GM12878 (cell line): ENCODE data around the gene RACK1. TPM values are rescaled to one million over a fixed set of nuclear protein-coding genes. Genes with fewer than 3 reads are reported as not detected.

Experiments
- ATF3 ChIP-seq: IDR thresholded peaks from 2 replicates; pipeline ENCODE4 v1.6.1; 2011; ENCODE audit warnings: low read depth, mild to moderate bottlenecking, low read length, moderate library complexity, borderline replicate concordance; ENCODE audit errors: extremely low read depth
- CREM ChIP-seq: IDR thresholded peaks from 2 replicates; pipeline ENCODE4 v1.6.1; 2014; ENCODE audit warnings: antibody characterized with exemption, low read depth
- EED ChIP-seq: sonication (generic); IDR thresholded peaks from 2 replicates; pipeline ENCODE4 v1.6.1; 2016; ENCODE audit warnings: antibody characterized with exemption, low read depth
- ETV6 ChIP-seq, 2 experiments: fragments of 450-650 bp in 1 of 2; IDR thresholded peaks in 1 of 2; conservative IDR thresholded peaks in 1 of 2; 2 replicates each; pipeline ENCODE4 v1.6.1; 2014; ENCODE audit warnings: antibody characterized with exemption in 1 of 2, borderline replicate concordance in 1 of 2, low read depth in 1 of 2, mild to moderate bottlenecking in 1 of 2, moderate library complexity in 1 of 2
- GATAD2B ChIP-seq: fragments of 450-650 bp; conservative IDR thresholded peaks from 2 replicates; pipeline ENCODE4 v1.6.1; 2017; ENCODE audit warnings: low read depth, mild to moderate bottlenecking, moderate library complexity
- JUNB ChIP-seq: IDR thresholded peaks from 2 replicates; pipeline ENCODE4 v1.6.1; 2016; ENCODE audit warnings: antibody characterized with exemption, mild to moderate bottlenecking
- MAX ChIP-seq: IDR thresholded peaks from 2 replicates; pipeline ENCODE4 v1.6.1; 2012; ENCODE audit warnings: low read depth, low read length, improper control_type of control experiment
- NFIC ChIP-seq: IDR thresholded peaks from 2 replicates; pipeline ENCODE4 v1.6.1; 2012; ENCODE audit warnings: low read depth, mild to moderate bottlenecking, inconsistent platforms, low read length, moderate library complexity
- SP1 ChIP-seq: IDR thresholded peaks from one replicate; pipeline ENCODE4 v1.6.1; 2011; ENCODE audit warnings: low read depth, low read length
- SRF ChIP-seq, 2 experiments: IDR thresholded peaks; 2 replicates each; pipeline ENCODE4 v1.6.1; 2011; ENCODE audit warnings: low read depth in 2 of 2, low read length in 2 of 2, mild to moderate bottlenecking in 1 of 2, moderate library complexity in 1 of 2
- TARDBP ChIP-seq: IDR thresholded peaks from 2 replicates; pipeline ENCODE4 v1.6.1; 2016; ENCODE audit warnings: borderline replicate concordance
- TCF3 ChIP-seq: IDR thresholded peaks from 2 replicates; pipeline ENCODE4 v1.6.1; 2012; ENCODE audit warnings: low read depth, mild to moderate bottlenecking, low read length, borderline replicate concordance; ENCODE audit not compliant: insufficient read depth
- USF2 ChIP-seq: IDR thresholded peaks from 2 replicates; pipeline ENCODE4 v1.6.1; 2011; ENCODE audit warnings: low read depth, low read length, improper control_type of control experiment, borderline replicate concordance
- ZBTB40 ChIP-seq: fragments of 450-650 bp; IDR thresholded peaks from 2 replicates; pipeline ENCODE4 v1.6.1; 2016; ENCODE audit warnings: mild to moderate bottlenecking, moderate library complexity, borderline replicate concordance
- ZNF24 ChIP-seq: fragments of 450-650 bp; IDR thresholded peaks from 2 replicates; pipeline ENCODE4 v1.6.1; 2017; ENCODE audit warnings: antibody characterized with exemption, mild to moderate bottlenecking
- polyA plus RNA-seq, 11 experiments: library from polyadenylated mRNA; depleted of rRNA in 4 of 11; unstranded in 6 of 11; stranded (reverse) in 5 of 11; fragments of >200 nt; fragmentation: Nextera tagmentation in 4 of 11; fragmentation: Illumina TruSeq in 1 of 11; extraction: Ambion mirVana in 4 of 11; extraction: Trizol in 1 of 11; gene quantifications; 1 replicate in 1 of 11; 2 replicates in 10 of 11; pipeline versions ENCODE4 v1.2.1 to v1.2.3, GENCODE V29; 2011 to 2016; ENCODE audit warnings: inconsistent platforms in 2 of 11, missing spikeins in 2 of 11, low read depth in 1 of 11
- total RNA-seq, 4 experiments: library from RNA; depleted of rRNA in 3 of 4; stranded (reverse); fragments of >200 nt in 3 of 4; fragmentation: Illumina TruSeq in 1 of 4; extraction: Trizol in 1 of 4; gene quantifications; 2 replicates each; pipeline versions ENCODE4 v1.2.1 to v1.2.3, GENCODE V29; 2013 to 2021

The RACK1 gene
- total and polyA plus RNA-seq, 10 of the 15 experiments (the other 5 are each of a cell fraction or from before 2014, with no cell fraction given): 1,365 to 6,584 (median 4,167) TPM

- peak; percentile 75; the same call in 1 of the 2 replicates for TF ChIP-seq MAX
- TF ChIP-seq ATF3: no peak
- no peak for TF ChIP-seq NFIC
- TF ChIP-seq JUNB: 0 out of 2 replicates have a peak, but pooled peaks have one; percentile 5
- TF ChIP-seq GATAD2B: peak; percentile 60; the same call in 1 of the 2 replicates
- TF ChIP-seq ZBTB40: peak; percentile 81
- peak; percentile 63; the same call in 1 of the 2 replicates for TF ChIP-seq CREM
- TF ChIP-seq TARDBP: peak; percentile 96
- peak; percentile 83; the same call in 1 of the 2 replicates for TF ChIP-seq EED
- peak; percentile 99 for TF ChIP-seq ZNF24
- no peak for TF ChIP-seq USF2
- TF ChIP-seq SRF (IDR thresholded peaks at IDR 0.05; ENCODE audit: low read depth in 2 of 2, low read length in 2 of 2): peak in 1 of 2 experiments; percentile 58; a peak in 2 of 4 replicates
- peak; percentile 53 for TF ChIP-seq SP1
- TF ChIP-seq ETV6 (conservative IDR thresholded peaks at IDR 0.05 in 1 of 2, IDR thresholded peaks at IDR 0.05 in 1 of 2; ENCODE audit: borderline replicate concordance in 1 of 2, low read depth in 1 of 2): peak in 1 of 2 experiments; percentile 56; a peak in 1 of 4 replicates
- TF ChIP-seq TCF3: 0 out of 2 replicates have a peak, but pooled peaks have one; percentile 59
These were observed 21.7 kb downstream of the RACK1 start (continued) for GRCh38 chr5:181221792-181222629.
